ENCODE data around the gene DEF6. TPM values are rescaled to one million over a fixed set of nuclear protein-coding genes. Genes with fewer than 3 reads are reported as not detected.

Gene DEF6
- total and polyA plus RNA-seq, 2 experiments from 2014 or later, result 5.1 to 7.2 TPM

- Histone ChIP-seq H3F3A (replicated peaks; ENCODE audit: low read depth) (no peaks in the 10 kb centered on the region), H3K4me2 (no peak overlapping the region), H4K20me1 (replicated peaks; ENCODE audit: insufficient read depth) (0 out of 2 replicates have a peak, but pooled peaks cover 3% of the 10 kb centered on the region), H3K9me2 (ENCODE audit: insufficient read depth) (no peaks in the 10 kb centered on the region), H3K27ac (ENCODE audit: low read depth) (no peak overlapping the region), H3K4me3 (no peak overlapping the region), H2AFZ (no peak overlapping the region), H3K27me3 (ENCODE audit: insufficient read depth) (no peaks in the 10 kb centered on the region), H3K36me3 (ENCODE audit: insufficient read depth) (no peaks in the 10 kb centered on the region), H3K79me2 (replicated peaks; ENCODE audit: insufficient read depth) (no peaks in the 10 kb centered on the region; the same call in 1 of the 2 replicates), H3K4me1 (ENCODE audit: insufficient read depth) (peaks cover 11% of the 10 kb centered on the region; the same call in 1 of the 2 replicates)
- Mint-ChIP-seq H3K4me1 (peaks cover 25% of the 10 kb centered on the region), H3K4me3 (no peak overlapping the region), H3K9me3 (no peaks in the 10 kb centered on the region), H3K27ac (no peak overlapping the region), H3K36me3 (ENCODE audit: low read depth) (no peaks in the 10 kb centered on the region), H3K27me3 (ENCODE audit: insufficient read depth, low read depth, poor library complexity) (peaks cover 3% of the 10 kb centered on the region)
- TF ChIP-seq REST (IDR thresholded peaks at IDR 0.05; ENCODE audit: unreplicated experiment) (no peak), EZH2 (IDR thresholded peaks at IDR 0.05; ENCODE audit: low read depth, unreplicated experiment) (no peak)
- DNase-seq (ENCODE audit: low spot score) (no peak), ATAC-seq (no peak)
Observed at GRCh38 chr6:35366204-35366596, 68.6 kb downstream of the DEF6 start.

- peaks cover 20% of the 10 kb centered on the region for H3K4me1 Mint-ChIP-seq
- TF ChIP-seq REST (IDR thresholded peaks at IDR 0.05; ENCODE audit: unreplicated experiment), result no peak
- no peak for TF ChIP-seq ZNF462 (CRISPR knock-in tag; IDR thresholded peaks at IDR 0.05)
- no peak for TF ChIP-seq STAT1 (IDR thresholded peaks at IDR 0.05; ENCODE audit: unreplicated experiment)
- no peak for TF ChIP-seq NANOG (IDR thresholded peaks at IDR 0.05; ENCODE audit: borderline replicate concordance)
- TF ChIP-seq ZNF114 (CRISPR knock-in tag; IDR thresholded peaks at IDR 0.05), result no peak
- no peak for TF ChIP-seq EZH2phosphoT487 (IDR thresholded peaks at IDR 0.05; ENCODE audit: unreplicated experiment)
- no peak for TF ChIP-seq CREB1 (CRISPR knock-in tag; IDR thresholded peaks at IDR 0.05; ENCODE audit: low read depth)
- no peak for TF ChIP-seq POLR2AphosphoS5 (IDR thresholded peaks at IDR 0.05; ENCODE audit: low read depth)
Observed at GRCh38 chr6:35367646-35368037, 70.0 kb downstream of the DEF6 start.

More at GRCh38 chr6:35367646-35368037, 70.0 kb downstream of the DEF6 start:
- 0 out of 2 replicates have a peak, but pooled peaks cover 3% of the 10 kb centered on the region for H4K20me1 ChIP-seq (replicated peaks; ENCODE audit: insufficient read depth)
- H3K27me3 ChIP-seq (ENCODE audit: insufficient read depth), result no peaks in the 10 kb centered on the region
- no peaks in the 10 kb centered on the region for H3K9me2 ChIP-seq (ENCODE audit: insufficient read depth)
- Mint-ChIP-seq H3K27me3 (ENCODE audit: insufficient read depth, low read depth, poor library complexity) (peaks cover 3% of the 10 kb centered on the region), H3K36me3 (ENCODE audit: low read depth) (no peaks in the 10 kb centered on the region), H3K4me3 (no peak overlapping the region), H3K27ac (no peak overlapping the region), H3K9me3 (no peaks in the 10 kb centered on the region)
- no peaks in the 10 kb centered on the region for H3F3A ChIP-seq (replicated peaks; ENCODE audit: low read depth)
- no peak overlapping the region for H3K4me2 ChIP-seq
- peaks cover 8% of the 10 kb centered on the region; the same call in 1 of the 2 replicates for H3K4me1 ChIP-seq (ENCODE audit: insufficient read depth)
- no peak for DNase-seq (ENCODE audit: low spot score)
- H3K36me3 ChIP-seq (ENCODE audit: insufficient read depth), result no peaks in the 10 kb centered on the region
- H3K4me3 ChIP-seq, result no peak overlapping the region
- no peak overlapping the region for H2AFZ ChIP-seq
- H3K79me2 ChIP-seq (replicated peaks; ENCODE audit: insufficient read depth), result no peaks in the 10 kb centered on the region; the same call in 1 of the 2 replicates
- ATAC-seq, result no peak
- H3K27ac ChIP-seq (ENCODE audit: low read depth), result no peak overlapping the region

Measured in GM23338 (cell line).